Kidney epithelial cell (primary cell): ENCODE results near the gene CCNT2. TPM values are rescaled to one million over a fixed set of nuclear protein-coding genes. Genes with fewer than 3 reads are reported as not detected.
A peak's percentile ranks its signal among the peaks of the same experiment; 100 is the strongest.

Experiments
- DNase-seq: peaks from one replicate; pipeline ENCODE4 v3.0.0-alpha.2; 2010; ENCODE audit warnings: low read depth
- H3K27me3 ChIP-seq: 2 replicates; pipeline ENCODE4 v1.6.0; 2011; ENCODE audit warnings: low read length; ENCODE audit not compliant: control insufficient read depth, insufficient read depth
- H3K36me3 ChIP-seq: 2 replicates; pipeline ENCODE4 v1.5.1; 2011; ENCODE audit warnings: low read length; ENCODE audit not compliant: control insufficient read depth, insufficient read depth
- H3K4me3 ChIP-seq: 2 replicates; pipeline ENCODE4 v1.5.1; 2011; ENCODE audit warnings: low read depth, mild to moderate bottlenecking, control low read depth, low read length
- total RNA-seq: library from RNA; depleted of rRNA; stranded (reverse); fragments of >200 nt; gene quantifications from 2 replicates; pipeline ENCODE4 v1.2.3, GENCODE V29; 2015
- TF ChIP-seq, protein P1 (sequence below): IDR thresholded peaks from 2 replicates; pipeline ENCODE4 v1.5.1; 2011; ENCODE audit warnings: mild to moderate bottlenecking, moderate library complexity, low read length, control low read depth, inconsistent platforms; ENCODE audit not compliant: insufficient read depth, poor library complexity, severe bottlenecking

CCNT2 gene
- total RNA-seq, 1 donor from 2014 or later, result 16.8 TPM

DNA sequence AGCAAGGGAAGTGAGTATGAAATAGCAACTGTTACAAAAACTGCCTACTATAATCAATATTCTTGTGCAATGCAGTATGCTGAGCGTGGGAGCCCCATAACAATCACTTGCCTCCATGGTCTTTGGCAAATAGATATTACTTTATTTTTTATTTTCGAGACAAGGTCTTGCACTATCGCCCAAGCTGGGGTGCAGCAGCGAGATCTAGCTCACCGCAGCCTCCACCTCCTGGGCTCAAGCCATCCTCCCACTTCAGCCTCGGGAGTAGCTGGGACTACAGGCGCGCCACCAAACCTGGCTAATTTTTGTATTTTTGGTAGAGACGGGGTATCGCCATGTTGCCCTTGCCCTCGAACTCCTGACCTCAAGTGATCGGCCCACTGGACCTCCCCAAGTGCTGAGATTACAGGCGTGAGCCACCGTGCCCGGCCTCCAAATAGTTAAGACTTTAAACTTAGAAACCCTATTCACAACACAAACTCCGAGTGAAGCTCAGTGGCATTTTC lies 1.2 kb upstream of the CCNT2 start:
- DNase-seq, result no peak
- Histone ChIP-seq H3K4me3 (peak overlapping the region; percentile 100), H3K27me3 (no peaks in the 10 kb centered on the region), H3K36me3 (no peaks in the 10 kb centered on the region)
- TF ChIP-seq, protein P1, sequence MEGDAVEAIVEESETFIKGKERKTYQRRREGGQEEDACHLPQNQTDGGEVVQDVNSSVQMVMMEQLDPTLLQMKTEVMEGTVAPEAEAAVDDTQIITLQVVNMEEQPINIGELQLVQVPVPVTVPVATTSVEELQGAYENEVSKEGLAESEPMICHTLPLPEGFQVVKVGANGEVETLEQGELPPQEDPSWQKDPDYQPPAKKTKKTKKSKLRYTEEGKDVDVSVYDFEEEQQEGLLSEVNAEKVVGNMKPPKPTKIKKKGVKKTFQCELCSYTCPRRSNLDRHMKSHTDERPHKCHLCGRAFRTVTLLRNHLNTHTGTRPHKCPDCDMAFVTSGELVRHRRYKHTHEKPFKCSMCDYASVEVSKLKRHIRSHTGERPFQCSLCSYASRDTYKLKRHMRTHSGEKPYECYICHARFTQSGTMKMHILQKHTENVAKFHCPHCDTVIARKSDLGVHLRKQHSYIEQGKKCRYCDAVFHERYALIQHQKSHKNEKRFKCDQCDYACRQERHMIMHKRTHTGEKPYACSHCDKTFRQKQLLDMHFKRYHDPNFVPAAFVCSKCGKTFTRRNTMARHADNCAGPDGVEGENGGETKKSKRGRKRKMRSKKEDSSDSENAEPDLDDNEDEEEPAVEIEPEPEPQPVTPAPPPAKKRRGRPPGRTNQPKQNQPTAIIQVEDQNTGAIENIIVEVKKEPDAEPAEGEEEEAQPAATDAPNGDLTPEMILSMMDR, result no peak

DNA sequence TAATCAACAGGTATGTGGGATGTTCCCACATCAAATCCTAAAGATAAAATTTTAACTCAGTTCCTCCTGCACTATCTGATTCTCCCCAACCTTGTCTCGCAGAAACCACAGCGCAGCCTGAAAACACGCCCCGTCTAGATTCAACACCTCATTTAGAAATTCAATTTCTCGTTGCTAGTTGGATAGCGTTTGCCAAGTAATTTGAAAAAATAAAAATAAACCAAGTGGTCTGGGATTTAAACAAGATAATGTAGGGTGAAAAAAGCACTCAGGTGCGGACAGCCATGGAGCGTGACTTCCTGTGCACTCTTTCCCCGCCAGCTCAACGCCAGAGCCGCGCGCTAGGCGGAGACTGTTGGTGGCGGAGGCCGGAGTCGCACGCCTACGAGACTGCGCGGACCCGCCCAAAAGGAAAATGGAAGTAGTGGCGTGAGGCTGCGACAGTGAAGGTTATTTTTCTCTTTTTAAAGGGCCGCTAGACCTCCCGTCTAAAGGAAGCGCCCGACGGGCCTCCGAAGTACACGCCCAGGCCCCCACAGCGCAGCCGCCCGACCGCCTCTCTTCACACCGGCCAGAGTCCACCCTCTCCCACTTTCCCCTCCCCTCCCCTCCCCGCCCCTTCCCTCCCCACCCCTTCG lies 615 bp upstream of the CCNT2 start:
- Histone ChIP-seq H3K36me3 (no peaks in the 10 kb centered on the region), H3K27me3 (no peaks in the 10 kb centered on the region), H3K4me3 (peak overlapping the region; percentile 100)
- TF ChIP-seq, protein P1, result peak; percentile 32
- DNase-seq, result peak; percentile 63

DNA sequence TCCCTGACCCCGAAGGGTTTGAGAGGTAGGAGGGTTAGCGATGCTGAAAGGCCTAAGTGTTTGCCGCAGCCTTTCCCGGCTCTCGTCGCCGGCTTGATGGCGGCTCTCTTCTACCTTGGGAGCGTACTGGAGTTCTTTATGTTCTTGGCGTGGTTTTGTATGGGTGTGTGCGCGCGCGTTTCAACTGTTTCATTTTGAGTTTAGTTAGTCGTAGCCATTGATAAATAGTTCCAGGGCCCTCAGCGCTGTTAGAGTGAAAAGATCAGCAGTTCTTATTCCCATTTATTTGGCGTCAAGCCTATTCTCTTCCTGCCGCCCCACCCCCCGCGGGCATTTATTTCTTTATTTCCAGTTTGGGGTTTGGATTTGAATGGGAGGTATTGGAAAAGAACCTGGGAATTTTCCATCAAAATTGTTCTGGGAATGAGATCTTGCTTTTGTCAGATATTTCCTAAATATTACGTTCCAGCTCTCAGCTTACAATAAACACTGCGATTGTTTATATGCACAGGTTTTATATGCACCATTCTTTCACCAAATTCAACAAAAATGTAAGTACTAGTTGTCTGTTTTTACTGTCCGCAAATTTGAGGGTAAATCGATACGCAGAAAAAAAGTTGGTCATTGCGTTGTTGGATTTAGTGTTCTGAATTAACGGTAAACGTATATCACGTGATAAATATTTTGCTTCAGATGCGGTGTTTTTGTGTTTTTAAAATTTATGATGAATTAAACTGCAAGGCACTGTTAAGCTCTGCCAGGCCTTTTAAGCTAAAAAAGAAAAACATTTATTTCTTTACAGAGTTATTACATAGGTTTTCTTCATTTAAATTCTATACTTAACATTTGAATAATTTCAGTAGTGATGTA lies 954 bp downstream of the CCNT2 start:
- DNase-seq, result no peak
- TF ChIP-seq, protein P1, result no peak
- peak overlapping the region; percentile 100 for H3K4me3 ChIP-seq
- no peaks in the 10 kb centered on the region for H3K27me3 ChIP-seq
- no peaks in the 10 kb centered on the region for H3K36me3 ChIP-seq

DNA sequence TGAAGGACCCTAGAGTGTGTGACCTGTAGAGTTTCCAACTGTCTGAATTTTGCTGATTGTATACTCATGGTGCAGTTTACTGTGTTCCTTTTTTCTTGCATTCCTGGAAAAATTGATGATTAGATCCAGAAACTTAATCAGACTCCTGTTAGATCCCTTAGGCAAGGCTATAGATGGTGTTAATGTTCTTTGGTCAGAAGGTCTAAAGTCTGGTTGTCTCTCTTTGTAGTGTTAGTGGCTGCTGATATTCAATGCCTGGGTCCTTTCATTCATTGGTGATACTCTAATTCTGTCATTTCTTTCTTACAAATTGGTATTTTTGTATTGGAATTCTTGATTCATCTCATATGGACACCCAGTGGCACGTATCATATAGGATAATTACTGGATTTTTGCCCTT lies 6.3 kb downstream of the CCNT2 start:
- TF ChIP-seq, protein P1, result no peak
- Histone ChIP-seq H3K36me3 (no peaks in the 10 kb centered on the region), H3K4me3 (no peak overlapping the region)

DNA sequence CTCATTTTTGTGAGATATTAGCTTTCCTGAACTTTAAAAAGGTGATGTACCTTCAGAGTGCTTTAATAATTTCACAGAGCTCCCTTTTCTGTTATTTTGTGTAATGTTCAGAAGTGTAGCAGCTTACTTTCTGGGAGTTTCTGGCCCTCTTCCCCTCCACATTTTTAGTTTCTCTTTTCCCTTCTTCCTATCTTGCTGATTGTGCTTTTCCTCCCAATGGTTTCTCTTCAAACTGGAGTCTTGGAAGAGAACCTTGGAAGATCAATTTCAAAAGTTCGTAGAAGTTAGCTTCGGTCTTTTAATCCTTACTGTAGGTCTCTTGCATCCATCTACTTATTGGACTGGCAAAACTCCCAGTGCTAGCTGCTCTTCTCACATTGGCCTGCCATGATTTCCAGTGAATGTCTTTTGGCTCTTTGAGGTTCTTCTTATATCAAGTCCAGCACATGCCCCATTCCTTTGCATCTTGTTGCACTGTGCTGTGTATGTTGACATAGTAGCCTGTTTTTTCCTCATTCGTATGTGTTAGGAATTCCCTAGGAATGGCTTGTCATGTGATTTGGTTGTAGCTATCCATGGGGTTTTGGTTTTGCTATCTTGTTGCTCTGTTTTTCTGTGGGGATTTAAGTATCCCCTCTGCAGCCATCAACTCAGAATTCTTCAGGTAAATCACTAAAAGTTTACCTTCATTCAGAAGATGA lies 7.8 kb downstream of the CCNT2 start:
- Histone ChIP-seq H3K27me3 (no peaks in the 10 kb centered on the region), H3K4me3 (no peak overlapping the region), H3K36me3 (no peaks in the 10 kb centered on the region)
- no peak for DNase-seq
- TF ChIP-seq, protein P1, result no peak

More for the DNA sequence above, 6.3 kb downstream of the CCNT2 start:
- H3K27me3 ChIP-seq, result no peaks in the 10 kb centered on the region
- no peak for DNase-seq
